Measurements from ENCODE around the gene NHLRC4. TPM values are rescaled to one million over a fixed set of nuclear protein-coding genes. Genes with fewer than 3 reads are reported as not detected.

NHLRC4 gene
- total and polyA plus RNA-seq, 2 of the 13 experiments (the other 11 are each of a cell fraction or from before 2014, with no cell fraction given): 0.40 to 0.59 TPM

DNA sequence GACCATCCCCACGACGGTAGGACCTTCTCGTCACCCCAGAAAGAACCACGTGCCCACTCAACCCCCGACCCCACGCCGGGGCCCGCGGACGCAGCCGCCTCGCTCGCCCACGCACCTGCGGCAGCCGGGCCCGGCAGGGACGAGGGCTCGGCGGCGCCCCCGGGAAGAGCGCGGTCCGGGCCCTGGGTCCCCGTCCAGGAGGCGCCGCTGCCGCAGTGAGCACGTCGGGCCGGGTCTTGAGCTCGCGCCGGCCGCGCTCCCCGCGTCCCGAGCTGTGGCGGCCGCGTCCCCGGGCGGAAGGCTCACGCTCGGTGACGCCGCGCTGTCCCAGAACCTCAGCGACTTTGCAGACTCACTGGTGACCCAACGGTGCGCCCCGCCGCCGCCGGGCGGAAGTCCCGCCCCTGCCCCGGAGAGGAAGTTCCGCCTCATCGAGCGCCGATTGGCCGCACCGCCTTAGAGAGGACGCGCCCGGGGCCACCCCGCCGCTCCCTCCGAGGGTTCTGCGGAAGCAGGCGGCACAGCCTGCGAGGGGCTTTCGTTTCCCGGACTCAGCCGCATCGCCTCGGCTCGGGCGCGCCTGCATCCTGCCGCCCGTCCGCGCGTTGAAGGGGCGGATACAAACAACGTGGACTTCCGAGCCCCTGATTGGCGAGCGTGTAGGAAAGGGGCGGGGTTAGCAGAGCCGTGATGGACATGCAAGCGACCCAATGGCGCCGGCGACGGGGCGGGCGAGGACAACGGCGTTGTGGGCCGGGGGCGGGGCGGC is 22.3 kb downstream of the NHLRC4 start (continued):
- peak; percentile 85 for TF ChIP-seq POLR2G (IDR thresholded peaks at IDR 0.05; ENCODE audit: low read depth, low read length)
- peak; percentile 91; the same call in 1 of the 2 replicates for TF ChIP-seq KDM5A (IDR thresholded peaks at IDR 0.05; ENCODE audit: borderline replicate concordance, low read length)
- no peak for TF ChIP-seq ZNF251 (CRISPR knock-in tag; IDR thresholded peaks at IDR 0.05)
- TF ChIP-seq REL (CRISPR knock-in tag; conservative IDR thresholded peaks at IDR 0.05): no peak
- TF ChIP-seq RFXANK (CRISPR knock-in tag; IDR thresholded peaks at IDR 0.05): no peak
- TF ChIP-seq SIX1 (CRISPR knock-in tag; IDR thresholded peaks at IDR 0.05; ENCODE audit: borderline replicate concordance): no peak
- no peak for TF ChIP-seq MTF2 (CRISPR knock-in tag; IDR thresholded peaks at IDR 0.05; ENCODE audit: borderline replicate concordance)
- TF ChIP-seq PTBP1 (IDR thresholded peaks at IDR 0.05; ENCODE audit: low read depth, low read length, poor library complexity, severe bottlenecking): no peak
- peak; percentile 38 for TF ChIP-seq JARID2 (CRISPR knock-in tag; IDR thresholded peaks at IDR 0.05; ENCODE audit: insufficient replicate concordance)
- TF ChIP-seq, protein P1, sequence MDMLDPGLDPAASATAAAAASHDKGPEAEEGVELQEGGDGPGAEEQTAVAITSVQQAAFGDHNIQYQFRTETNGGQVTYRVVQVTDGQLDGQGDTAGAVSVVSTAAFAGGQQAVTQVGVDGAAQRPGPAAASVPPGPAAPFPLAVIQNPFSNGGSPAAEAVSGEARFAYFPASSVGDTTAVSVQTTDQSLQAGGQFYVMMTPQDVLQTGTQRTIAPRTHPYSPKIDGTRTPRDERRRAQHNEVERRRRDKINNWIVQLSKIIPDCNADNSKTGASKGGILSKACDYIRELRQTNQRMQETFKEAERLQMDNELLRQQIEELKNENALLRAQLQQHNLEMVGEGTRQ (IDR thresholded peaks at IDR 0.05; ENCODE audit: low read depth, low read length): no peak
- TF ChIP-seq, protein P1 (CRISPR knock-in tag; IDR thresholded peaks at IDR 0.05; ENCODE audit: borderline replicate concordance): no peak
- peak; percentile 66; the same call in 1 of the 2 replicates for TF ChIP-seq MYC (CRISPR knock-in tag; IDR thresholded peaks at IDR 0.05; ENCODE audit: borderline replicate concordance)
- 0 out of 2 replicates have a peak, but pooled peaks have one; percentile 12 for TF ChIP-seq IRF2 (CRISPR knock-in tag; IDR thresholded peaks at IDR 0.05)
- TF ChIP-seq ZNF543 (CRISPR knock-in tag; IDR thresholded peaks at IDR 0.05): peak; percentile 88; the same call in 1 of the 2 replicates
- TF ChIP-seq RAD21 (CRISPR knock-in tag; IDR thresholded peaks at IDR 0.05): peak; percentile 23
- TF ChIP-seq NFE2 (CRISPR knock-in tag; IDR thresholded peaks at IDR 0.05): 0 out of 2 replicates have a peak, but pooled peaks have one; percentile 23
- TF ChIP-seq KDM5B (CRISPR knock-in tag; IDR thresholded peaks at IDR 0.05; ENCODE audit: borderline replicate concordance): peak; percentile 75
- TF ChIP-seq, protein P2, sequence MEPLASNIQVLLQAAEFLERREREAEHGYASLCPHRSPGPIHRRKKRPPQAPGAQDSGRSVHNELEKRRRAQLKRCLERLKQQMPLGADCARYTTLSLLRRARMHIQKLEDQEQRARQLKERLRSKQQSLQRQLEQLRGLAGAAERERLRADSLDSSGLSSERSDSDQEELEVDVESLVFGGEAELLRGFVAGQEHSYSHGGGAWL (CRISPR knock-in tag; IDR thresholded peaks at IDR 0.05): peak; percentile 79; the same call in 1 of the 2 replicates
- TF ChIP-seq RELA (CRISPR knock-in tag; IDR thresholded peaks at IDR 0.05): no peak
- TF ChIP-seq SIN3B (IDR thresholded peaks at IDR 0.05; ENCODE audit: low read length): peak; percentile 57
- TF ChIP-seq, protein P3, sequence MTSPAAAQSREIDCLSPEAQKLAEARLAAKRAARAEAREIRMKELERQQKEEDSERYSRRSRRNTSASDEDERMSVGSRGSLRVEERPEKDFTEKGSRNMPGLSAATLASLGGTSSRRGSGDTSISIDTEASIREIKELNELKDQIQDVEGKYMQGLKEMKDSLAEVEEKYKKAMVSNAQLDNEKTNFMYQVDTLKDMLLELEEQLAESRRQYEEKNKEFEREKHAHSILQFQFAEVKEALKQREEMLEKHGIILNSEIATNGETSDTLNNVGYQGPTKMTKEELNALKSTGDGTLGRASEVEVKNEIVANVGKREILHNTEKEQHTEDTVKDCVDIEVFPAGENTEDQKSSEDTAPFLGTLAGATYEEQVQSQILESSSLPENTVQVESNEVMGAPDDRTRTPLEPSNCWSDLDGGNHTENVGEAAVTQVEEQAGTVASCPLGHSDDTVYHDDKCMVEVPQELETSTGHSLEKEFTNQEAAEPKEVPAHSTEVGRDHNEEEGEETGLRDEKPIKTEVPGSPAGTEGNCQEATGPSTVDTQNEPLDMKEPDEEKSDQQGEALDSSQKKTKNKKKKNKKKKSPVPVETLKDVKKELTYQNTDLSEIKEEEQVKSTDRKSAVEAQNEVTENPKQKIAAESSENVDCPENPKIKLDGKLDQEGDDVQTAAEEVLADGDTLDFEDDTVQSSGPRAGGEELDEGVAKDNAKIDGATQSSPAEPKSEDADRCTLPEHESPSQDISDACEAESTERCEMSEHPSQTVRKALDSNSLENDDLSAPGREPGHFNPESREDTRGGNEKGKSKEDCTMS (CRISPR knock-in tag; conservative IDR thresholded peaks at IDR 0.05): no peak
- TF ChIP-seq, protein P4, sequence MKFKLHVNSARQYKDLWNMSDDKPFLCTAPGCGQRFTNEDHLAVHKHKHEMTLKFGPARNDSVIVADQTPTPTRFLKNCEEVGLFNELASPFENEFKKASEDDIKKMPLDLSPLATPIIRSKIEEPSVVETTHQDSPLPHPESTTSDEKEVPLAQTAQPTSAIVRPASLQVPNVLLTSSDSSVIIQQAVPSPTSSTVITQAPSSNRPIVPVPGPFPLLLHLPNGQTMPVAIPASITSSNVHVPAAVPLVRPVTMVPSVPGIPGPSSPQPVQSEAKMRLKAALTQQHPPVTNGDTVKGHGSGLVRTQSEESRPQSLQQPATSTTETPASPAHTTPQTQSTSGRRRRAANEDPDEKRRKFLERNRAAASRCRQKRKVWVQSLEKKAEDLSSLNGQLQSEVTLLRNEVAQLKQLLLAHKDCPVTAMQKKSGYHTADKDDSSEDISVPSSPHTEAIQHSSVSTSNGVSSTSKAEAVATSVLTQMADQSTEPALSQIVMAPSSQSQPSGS (CRISPR knock-in tag; IDR thresholded peaks at IDR 0.05): peak; percentile 48; the same call in 1 of the 2 replicates
- TF ChIP-seq, protein P5, sequence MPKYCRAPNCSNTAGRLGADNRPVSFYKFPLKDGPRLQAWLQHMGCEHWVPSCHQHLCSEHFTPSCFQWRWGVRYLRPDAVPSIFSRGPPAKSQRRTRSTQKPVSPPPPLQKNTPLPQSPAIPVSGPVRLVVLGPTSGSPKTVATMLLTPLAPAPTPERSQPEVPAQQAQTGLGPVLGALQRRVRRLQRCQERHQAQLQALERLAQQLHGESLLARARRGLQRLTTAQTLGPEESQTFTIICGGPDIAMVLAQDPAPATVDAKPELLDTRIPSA (CRISPR knock-in tag; IDR thresholded peaks at IDR 0.05; ENCODE audit: borderline replicate concordance): 0 out of 2 replicates have a peak, but pooled peaks have one; percentile 11
